Heart left ventricle (tissue), 13 donors: ENCODE data around the gene SOX8.
"Not testable (repeated sequence)": the region's sequence is repeated elsewhere in the genome, so short reads cannot be mapped to it uniquely, and the experiment has no call there.

Experiments used
- POLR2A ChIP-seq, 2 donors: fragments of 450-650 bp; IDR thresholded peaks; one replicate each; pipeline ENCODE4 v1.6.1; 2017; ENCODE audit warnings: antibody characterized with exemption in 2 of 2, mild to moderate bottlenecking in 2 of 2, moderate library complexity in 2 of 2
- TF ChIP-seq, protein P1 (sequence below), 12 donors: fragments of 200-600 bp; sonication (generic) in 4 of 12; IDR thresholded peaks; one replicate each; pipeline versions ENCODE4 v1.5.0 to v1.8.0; 2018 to 2022; ENCODE audit warnings: antibody characterized with exemption in 12 of 12, mild to moderate bottlenecking in 5 of 12
- donor health status: ischemic (EF 13 %, LVEDD 7.1; RV severe dilation, severe dysfunction).
- donor health status: DM: no; HTN: yes; CAD: no.
- donor health status: DM: no; HTN: no; CAD: no.
- donor health status: ischemic (EF 25% LVEDD 6.9; RV normal size, moderate dysfunction).
- donor health status: ischemic (EF 25% LVEDD 5.7; RV mildly dilated, moderate dysfunction).
- donor health status: ischemic (EF 35%, LVEDD 5.7; RV mildly dilated, moderate dysfunction).
- donor health status: nonischemic (EF 11% LVEDD 7.7; RV severe dilation, severe dysfunction).
- donor health status: DM: yes; HTN: yes; CAD: no.
- donor health status: PGD.
- donor health status: ischemic (EF 29% LVEDD 5.4; RV normal size, mild dysfunction).
- donor health status: nonischemic (EF 23%, LVEDD 6.1; RV moderate dilation, normal function).

- TF ChIP-seq, protein P1, sequence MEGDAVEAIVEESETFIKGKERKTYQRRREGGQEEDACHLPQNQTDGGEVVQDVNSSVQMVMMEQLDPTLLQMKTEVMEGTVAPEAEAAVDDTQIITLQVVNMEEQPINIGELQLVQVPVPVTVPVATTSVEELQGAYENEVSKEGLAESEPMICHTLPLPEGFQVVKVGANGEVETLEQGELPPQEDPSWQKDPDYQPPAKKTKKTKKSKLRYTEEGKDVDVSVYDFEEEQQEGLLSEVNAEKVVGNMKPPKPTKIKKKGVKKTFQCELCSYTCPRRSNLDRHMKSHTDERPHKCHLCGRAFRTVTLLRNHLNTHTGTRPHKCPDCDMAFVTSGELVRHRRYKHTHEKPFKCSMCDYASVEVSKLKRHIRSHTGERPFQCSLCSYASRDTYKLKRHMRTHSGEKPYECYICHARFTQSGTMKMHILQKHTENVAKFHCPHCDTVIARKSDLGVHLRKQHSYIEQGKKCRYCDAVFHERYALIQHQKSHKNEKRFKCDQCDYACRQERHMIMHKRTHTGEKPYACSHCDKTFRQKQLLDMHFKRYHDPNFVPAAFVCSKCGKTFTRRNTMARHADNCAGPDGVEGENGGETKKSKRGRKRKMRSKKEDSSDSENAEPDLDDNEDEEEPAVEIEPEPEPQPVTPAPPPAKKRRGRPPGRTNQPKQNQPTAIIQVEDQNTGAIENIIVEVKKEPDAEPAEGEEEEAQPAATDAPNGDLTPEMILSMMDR (IDR thresholded peaks at IDR 0.05), result not testable (repeated sequence)
- not testable (repeated sequence) for TF ChIP-seq POLR2A (IDR thresholded peaks at IDR 0.05)
These were observed 25.8 kb upstream of the SOX8 start for GRCh38 chr16:955766-956165.
